22Rv1 (cell line): ENCODE results near the gene BLOC1S6.

Experiments
- CTCF ChIP-seq: fragments of 450-650 bp; IDR thresholded peaks from 2 replicates; pipeline ENCODE4 v1.5.1; 2017; ENCODE audit warnings: mild to moderate bottlenecking
- ZFX ChIP-seq: fragments of 450-650 bp; IDR thresholded peaks from 2 replicates; pipeline ENCODE4 v1.6.1; 2017; ENCODE audit warnings: antibody characterized with exemption, borderline replicate concordance

GRCh38 chr15:45646220-45646619 lies 59.0 kb downstream of the BLOC1S6 start:
- TF ChIP-seq CTCF (no peak), ZFX (no peak)
